IMR-90 (cell line): ENCODE measurements around the gene PFKL.

Source experiments
- CTCF ChIP-seq: conservative IDR thresholded peaks from 2 replicates; pipeline ENCODE4 v1.5.1; 2012; ENCODE audit warnings: mild to moderate bottlenecking, low read depth, low read length, improper control_type of control experiment
- MAFK ChIP-seq: IDR thresholded peaks from 2 replicates; pipeline ENCODE4 v1.6.1; 2012; ENCODE audit warnings: low read depth, low read length, improper control_type of control experiment
- POLR2A ChIP-seq: IDR thresholded peaks from 2 replicates; pipeline ENCODE4 v1.6.1; 2012; ENCODE audit warnings: mild to moderate bottlenecking, low read depth, low read length
- RFX5 ChIP-seq: IDR thresholded peaks from 2 replicates; pipeline ENCODE4 v1.8.0; 2012; ENCODE audit warnings: low read depth, mild to moderate bottlenecking, low read length, moderate library complexity
- SMC3 ChIP-seq: fragments of 150-350 bp; IDR thresholded peaks from 2 replicates; pipeline ENCODE4 v1.6.1; 2016; ENCODE audit warnings: low read depth, mild to moderate bottlenecking, antibody characterized with exemption, low read length, moderate library complexity

- no peak for TF ChIP-seq POLR2A
- TF ChIP-seq CTCF, result no peak
- TF ChIP-seq SMC3, result no peak
- TF ChIP-seq RFX5, result no peak
- TF ChIP-seq MAFK, result no peak
Measured at GRCh38 chr21:44296103-44296519, 3.7 kb upstream of the PFKL start.
